OCI-LY1 (cell line): Measurements from ENCODE around the gene HAUS7.
A peak's percentile ranks its signal among the peaks of the same experiment; 100 is the strongest.

Source experiments
- EZH2 ChIP-seq: fragments of 200-600 bp; sonication (generic), shearing (Covaris generic); IDR thresholded peaks from 2 replicates; pipeline ENCODE4 v1.8.0; 2017; ENCODE audit warnings: borderline replicate concordance, mixed run types, mild to moderate bottlenecking, antibody characterized with exemption, low read length, moderate library complexity, mixed read lengths
- TF ChIP-seq, protein P1 (sequence below): fragments of 200-600 bp; sonication (generic), shearing (Covaris generic); IDR thresholded peaks from 2 replicates; pipeline ENCODE4 v1.5.1; 2017; ENCODE audit warnings: mild to moderate bottlenecking, antibody characterized with exemption, low read length, moderate library complexity, mixed read lengths

DNA sequence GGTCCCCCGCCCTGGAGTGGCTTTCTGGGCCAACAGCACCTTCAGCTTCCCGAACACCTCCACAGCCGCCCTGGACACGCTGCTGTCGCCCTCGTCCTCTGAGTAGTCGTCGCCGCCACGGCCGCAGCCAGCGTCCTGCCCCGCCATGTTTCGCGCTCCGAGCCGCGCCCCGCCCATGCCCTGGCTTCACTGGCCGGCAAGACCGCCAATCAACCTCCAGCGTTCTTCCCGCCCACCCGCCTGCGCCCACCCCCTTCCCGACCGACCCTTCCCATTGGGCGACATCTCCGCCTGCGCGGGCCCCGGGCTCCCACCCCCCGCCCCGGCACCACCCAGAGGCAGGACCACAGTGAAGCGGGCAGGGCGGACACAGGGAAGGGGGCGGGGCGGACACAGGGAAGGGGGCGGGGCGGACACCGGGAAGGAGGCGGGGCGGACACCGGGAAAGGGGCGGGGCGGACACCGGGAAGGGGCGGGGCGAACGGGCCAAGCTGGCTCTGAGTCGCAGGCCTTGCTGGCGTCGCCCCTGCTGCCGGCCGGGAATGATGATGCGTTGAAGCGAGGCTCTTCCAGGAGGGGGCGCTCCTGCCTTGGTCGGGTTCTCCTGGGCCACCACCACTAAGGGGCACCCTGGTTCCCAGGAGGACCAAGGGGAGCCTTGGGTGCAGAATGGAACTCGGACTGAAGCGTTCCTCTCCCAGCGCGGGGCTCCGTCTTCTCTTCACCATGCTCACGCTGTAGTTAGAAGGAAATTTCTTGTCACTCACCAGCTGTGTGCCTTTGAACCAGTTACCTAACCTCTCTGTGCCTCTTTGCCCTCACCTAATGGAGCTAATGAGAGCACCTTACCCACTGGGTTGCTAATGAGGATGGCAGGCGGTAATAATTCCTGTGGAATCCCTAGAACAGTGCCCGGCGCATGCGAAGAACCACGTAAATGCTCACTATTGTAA is at the start of gene HAUS7:
- TF ChIP-seq, protein P1, sequence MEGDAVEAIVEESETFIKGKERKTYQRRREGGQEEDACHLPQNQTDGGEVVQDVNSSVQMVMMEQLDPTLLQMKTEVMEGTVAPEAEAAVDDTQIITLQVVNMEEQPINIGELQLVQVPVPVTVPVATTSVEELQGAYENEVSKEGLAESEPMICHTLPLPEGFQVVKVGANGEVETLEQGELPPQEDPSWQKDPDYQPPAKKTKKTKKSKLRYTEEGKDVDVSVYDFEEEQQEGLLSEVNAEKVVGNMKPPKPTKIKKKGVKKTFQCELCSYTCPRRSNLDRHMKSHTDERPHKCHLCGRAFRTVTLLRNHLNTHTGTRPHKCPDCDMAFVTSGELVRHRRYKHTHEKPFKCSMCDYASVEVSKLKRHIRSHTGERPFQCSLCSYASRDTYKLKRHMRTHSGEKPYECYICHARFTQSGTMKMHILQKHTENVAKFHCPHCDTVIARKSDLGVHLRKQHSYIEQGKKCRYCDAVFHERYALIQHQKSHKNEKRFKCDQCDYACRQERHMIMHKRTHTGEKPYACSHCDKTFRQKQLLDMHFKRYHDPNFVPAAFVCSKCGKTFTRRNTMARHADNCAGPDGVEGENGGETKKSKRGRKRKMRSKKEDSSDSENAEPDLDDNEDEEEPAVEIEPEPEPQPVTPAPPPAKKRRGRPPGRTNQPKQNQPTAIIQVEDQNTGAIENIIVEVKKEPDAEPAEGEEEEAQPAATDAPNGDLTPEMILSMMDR: peak; percentile 63
- TF ChIP-seq EZH2: no peak
